Colonic mucosa (tissue), 4 donors: Measurements from ENCODE around the gene GRAP2. TPM values are rescaled to one million over a fixed set of nuclear protein-coding genes. Genes with fewer than 3 reads are reported as not detected.

Experiments used
- DNase-seq: peaks from one replicate; pipeline ENCODE4 v3.0.0-alpha.2; 2020
- H3K27ac ChIP-seq: fragments of 200-600 bp; one replicate; pipeline ENCODE4 v1.8.0; 2021
- H3K27me3 ChIP-seq: fragments of 200-600 bp; one replicate; pipeline ENCODE4 v1.8.0; 2021
- H3K36me3 ChIP-seq: fragments of 200-600 bp; one replicate; pipeline ENCODE4 v1.8.0; 2021
- H3K4me1 ChIP-seq: fragments of 200-600 bp; one replicate; pipeline ENCODE4 v1.8.0; 2021; ENCODE audit warnings: mild to moderate bottlenecking
- H3K4me3 ChIP-seq: fragments of 200-600 bp; one replicate; pipeline ENCODE4 v1.8.0; 2021
- H3K9ac ChIP-seq, 2 donors: one replicate each; pipeline ENCODE4 v1.7.0; 2013; ENCODE audit warnings: control low read depth in 2 of 2, low read depth in 2 of 2, low read length in 2 of 2
- H3K9me3 ChIP-seq: fragments of 200-600 bp; one replicate; pipeline ENCODE4 v1.8.0; 2021
- intact Hi-C: fragments of 100-400 bp; cut with DNase I; formaldehyde crosslinking; loops from one replicate; pipeline ENCODE4 v1.14.1; 2022
- total RNA-seq, 2 donors: library from RNA; stranded (reverse); fragmentation: NEBNext Ultra II Directional in 1 of 2; extraction: Animal tissue kit (Norgen Biotek cat#: 25700) in 1 of 2; gene quantifications; one replicate each; pipeline ENCODE4 v1.2.1, GENCODE V29; 2021
- TF ChIP-seq, protein P1 (sequence below): fragments of 200-600 bp; IDR thresholded peaks from one replicate; pipeline ENCODE4 v1.8.0; 2022; ENCODE audit warnings: antibody characterized with exemption, mild to moderate bottlenecking
- donor health status: healthy.
- donor health status: DM: no; HTN: no; CAD: no.
- donor health status: DM: no; HTN: no; CAD: no.

GRAP2 gene
- total RNA-seq, 2 donors from 2014 or later, result 2.1 to 4.2 TPM

DNA sequence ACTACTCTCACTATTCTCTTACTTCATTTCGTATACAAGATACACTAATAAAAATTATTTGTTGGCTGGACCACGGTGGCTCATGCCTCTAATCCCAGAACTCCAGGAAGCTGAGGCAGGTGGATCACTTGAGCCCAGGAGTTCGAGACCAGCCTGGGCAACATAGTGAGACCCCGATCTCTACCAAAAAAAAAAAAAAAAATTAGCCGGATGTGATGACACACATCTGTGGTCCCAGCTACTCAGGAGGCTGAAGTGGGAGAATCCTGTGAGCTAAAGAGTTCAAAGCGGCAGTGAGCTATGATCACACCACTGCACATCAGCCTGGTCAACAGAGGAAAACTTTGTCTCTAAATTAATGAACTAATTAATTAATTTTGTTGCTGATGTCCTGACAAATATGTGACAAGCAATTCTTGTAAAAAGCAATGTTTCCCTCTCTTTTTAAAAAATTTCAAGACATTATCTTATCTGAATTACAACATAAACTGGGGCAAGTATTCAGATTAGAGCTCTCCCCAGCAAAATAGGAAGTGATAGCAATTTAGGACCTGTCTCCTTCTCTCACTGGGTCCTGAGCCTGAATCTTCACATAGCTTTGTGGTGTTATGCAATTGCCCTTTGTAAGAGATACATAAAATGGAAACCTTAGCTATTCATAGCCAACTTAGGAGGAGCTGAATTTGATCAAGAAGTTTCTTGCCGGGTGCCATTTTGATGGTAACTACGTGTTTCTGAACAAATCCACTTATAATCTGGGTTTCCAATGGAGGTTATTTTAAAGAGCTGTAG, 41.8 kb downstream of the GRAP2 start:
- Histone ChIP-seq H3K4me3 (no peak overlapping the region), H3K9me3 (no peaks in the 10 kb centered on the region), H3K27me3 (no peaks in the 10 kb centered on the region), H3K4me1 (no peaks in the 10 kb centered on the region), H3K36me3 (no peaks in the 10 kb centered on the region), H3K9ac (no peak overlapping the region), H3K27ac (no peak overlapping the region)
- intact Hi-C loops, result no loop called here
- no peak for DNase-seq
- TF ChIP-seq, protein P1, sequence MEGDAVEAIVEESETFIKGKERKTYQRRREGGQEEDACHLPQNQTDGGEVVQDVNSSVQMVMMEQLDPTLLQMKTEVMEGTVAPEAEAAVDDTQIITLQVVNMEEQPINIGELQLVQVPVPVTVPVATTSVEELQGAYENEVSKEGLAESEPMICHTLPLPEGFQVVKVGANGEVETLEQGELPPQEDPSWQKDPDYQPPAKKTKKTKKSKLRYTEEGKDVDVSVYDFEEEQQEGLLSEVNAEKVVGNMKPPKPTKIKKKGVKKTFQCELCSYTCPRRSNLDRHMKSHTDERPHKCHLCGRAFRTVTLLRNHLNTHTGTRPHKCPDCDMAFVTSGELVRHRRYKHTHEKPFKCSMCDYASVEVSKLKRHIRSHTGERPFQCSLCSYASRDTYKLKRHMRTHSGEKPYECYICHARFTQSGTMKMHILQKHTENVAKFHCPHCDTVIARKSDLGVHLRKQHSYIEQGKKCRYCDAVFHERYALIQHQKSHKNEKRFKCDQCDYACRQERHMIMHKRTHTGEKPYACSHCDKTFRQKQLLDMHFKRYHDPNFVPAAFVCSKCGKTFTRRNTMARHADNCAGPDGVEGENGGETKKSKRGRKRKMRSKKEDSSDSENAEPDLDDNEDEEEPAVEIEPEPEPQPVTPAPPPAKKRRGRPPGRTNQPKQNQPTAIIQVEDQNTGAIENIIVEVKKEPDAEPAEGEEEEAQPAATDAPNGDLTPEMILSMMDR, result no peak

DNA sequence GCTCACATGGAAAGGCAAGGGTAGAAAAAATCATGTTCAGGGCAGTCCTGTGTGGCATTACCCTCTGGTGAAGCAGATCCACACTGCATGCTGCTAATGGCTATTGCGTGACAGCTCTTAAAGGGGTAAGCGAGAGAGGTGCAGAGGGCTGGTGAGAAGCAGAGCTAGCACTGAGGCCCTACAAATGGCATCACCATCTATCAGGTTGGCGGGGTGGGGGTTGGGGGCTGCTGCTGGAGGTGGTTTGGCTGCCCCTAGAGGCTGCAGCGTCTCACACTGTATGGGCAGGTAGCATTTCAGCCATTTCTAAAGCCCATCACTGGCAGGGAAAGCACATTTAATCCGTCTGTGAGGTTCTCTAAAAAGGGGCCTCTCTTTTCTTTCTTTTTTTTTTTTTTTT, 42.5 kb downstream of the GRAP2 start:
- H3K9ac ChIP-seq, result no peak overlapping the region
- TF ChIP-seq, protein P1, result no peak
- no peaks in the 10 kb centered on the region for H3K9me3 ChIP-seq
- H3K4me1 ChIP-seq, result no peaks in the 10 kb centered on the region
- H3K36me3 ChIP-seq, result no peaks in the 10 kb centered on the region
- no peaks in the 10 kb centered on the region for H3K27me3 ChIP-seq
- intact Hi-C loops, result no loop called here
- DNase-seq, result no peak
- H3K27ac ChIP-seq, result no peak overlapping the region
- H3K4me3 ChIP-seq, result no peak overlapping the region

DNA sequence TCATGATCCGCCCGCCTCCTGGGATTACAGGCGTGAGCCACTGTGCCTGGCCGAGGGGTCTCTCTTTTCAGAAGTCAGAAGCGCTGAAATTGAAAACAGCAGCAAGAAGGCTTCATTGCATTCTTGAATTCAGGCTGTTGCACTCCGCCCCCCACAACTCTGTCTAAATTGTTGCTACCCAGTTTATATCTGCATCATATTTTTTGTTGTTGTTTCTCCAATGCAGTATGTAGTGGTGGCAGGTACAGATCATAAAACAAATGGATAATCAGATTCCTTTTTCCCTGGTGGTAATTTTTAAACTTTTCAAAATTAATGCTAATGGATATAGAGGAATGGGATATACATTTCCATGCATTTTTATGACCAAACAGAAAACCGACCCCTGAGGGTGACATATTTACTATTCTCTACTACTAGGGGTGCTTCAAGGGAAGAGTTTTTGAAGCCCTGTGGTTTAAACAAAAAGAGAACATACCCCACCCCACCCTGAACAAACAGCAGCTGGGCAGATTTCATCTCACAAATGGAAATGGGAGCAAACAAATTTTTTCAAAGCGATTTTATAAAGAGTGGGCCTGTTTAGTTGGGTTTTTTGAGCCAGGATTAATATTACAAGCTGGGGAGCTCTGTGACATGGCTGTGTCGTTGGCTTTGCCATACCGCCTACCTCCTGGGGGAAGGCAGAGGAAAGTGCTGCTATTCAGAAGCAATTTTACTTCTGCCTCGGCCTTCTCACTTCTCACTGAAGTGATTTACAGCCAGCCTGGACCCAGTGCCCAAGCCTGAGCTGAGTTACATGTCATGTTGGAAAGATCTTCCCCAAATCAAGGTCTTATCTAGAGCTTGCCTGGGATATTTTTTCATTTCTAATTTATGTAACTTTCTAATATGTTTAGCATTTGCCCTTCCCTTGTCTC, 43.3 kb downstream of the GRAP2 start:
- Histone ChIP-seq H3K27ac (no peak overlapping the region), H3K4me1 (no peaks in the 10 kb centered on the region), H3K27me3 (no peaks in the 10 kb centered on the region), H3K9me3 (no peaks in the 10 kb centered on the region), H3K4me3 (no peak overlapping the region), H3K36me3 (no peaks in the 10 kb centered on the region), H3K9ac (no peak overlapping the region)
- DNase-seq, result no peak
- TF ChIP-seq, protein P1, result no peak
- intact Hi-C loops, result no loop called here

DNA sequence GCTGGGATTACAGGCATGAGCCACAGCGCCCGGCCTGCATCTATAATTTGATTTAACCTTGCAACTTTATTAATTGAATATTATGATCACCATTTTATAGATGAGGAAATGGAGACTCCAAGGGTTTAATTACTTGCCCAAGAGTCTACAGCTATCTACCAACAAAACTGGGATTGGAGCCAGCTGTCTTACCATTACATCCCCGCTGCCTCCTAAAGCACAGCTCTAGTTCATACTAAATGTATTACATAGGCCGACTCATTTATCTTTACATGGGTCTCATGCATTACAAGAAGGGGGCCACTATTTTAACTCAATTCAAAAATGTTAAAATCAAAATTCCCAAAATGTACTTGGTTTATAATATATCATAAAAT, 45.2 kb downstream of the GRAP2 start:
- no peak overlapping the region for H3K4me3 ChIP-seq
- no peaks in the 10 kb centered on the region for H3K4me1 ChIP-seq
- no peak overlapping the region for H3K9ac ChIP-seq
- intact Hi-C loops, result no loop called here
- H3K27me3 ChIP-seq, result no peaks in the 10 kb centered on the region
- H3K9me3 ChIP-seq, result no peaks in the 10 kb centered on the region
- H3K36me3 ChIP-seq, result no peaks in the 10 kb centered on the region
- no peak overlapping the region for H3K27ac ChIP-seq
- DNase-seq, result no peak
- TF ChIP-seq, protein P1, result no peak

DNA sequence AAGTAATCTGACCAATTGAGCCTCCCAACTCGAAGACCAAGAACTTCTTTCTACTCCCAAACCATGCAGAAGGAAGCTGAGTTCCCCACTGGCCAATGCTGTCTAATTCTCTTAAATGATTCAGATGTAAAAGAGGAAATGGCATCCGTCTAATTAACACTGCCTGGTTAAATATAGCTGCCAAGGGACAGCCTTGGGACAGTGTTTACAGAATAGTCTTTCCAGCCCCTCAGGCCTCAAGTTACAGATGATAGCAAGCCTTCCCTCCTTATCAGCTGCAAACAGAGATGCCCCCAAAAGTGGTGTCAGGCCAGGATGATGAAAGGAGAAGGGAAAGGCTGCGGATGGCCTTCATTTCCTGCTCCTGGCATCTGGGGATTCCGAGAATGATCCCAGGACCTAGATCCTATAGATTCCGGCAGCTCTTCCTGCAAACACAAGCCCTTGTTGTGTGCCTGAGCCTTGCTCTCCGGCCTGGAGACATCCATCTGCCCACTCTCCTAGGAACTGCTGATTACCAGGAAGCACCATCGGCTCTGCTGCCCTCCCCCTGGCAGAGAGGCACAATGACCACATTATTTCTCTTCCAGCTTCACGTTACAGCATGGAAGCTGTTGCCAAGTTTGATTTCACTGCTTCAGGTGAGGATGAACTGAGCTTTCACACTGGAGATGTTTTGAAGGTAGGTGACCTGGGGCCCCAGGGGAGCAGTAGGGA, 45.8 kb downstream of the GRAP2 start:
- H3K4me3 ChIP-seq, result no peak overlapping the region

More for the DNA sequence above, 45.8 kb downstream of the GRAP2 start:
- Histone ChIP-seq H3K4me1 (no peaks in the 10 kb centered on the region), H3K27me3 (no peaks in the 10 kb centered on the region), H3K36me3 (no peaks in the 10 kb centered on the region), H3K9me3 (no peaks in the 10 kb centered on the region), H3K9ac (no peak overlapping the region), H3K27ac (no peak overlapping the region)
- intact Hi-C loops, result no loop called here
- TF ChIP-seq, protein P1, result no peak
- no peak for DNase-seq
